Immature natural killer cell (primary cell): ENCODE results near the gene DCBLD2. TPM values are rescaled to one million over a fixed set of nuclear protein-coding genes. Genes with fewer than 3 reads are reported as not detected.
"Not testable (repeated sequence)": the region's sequence is repeated elsewhere in the genome, so short reads cannot be mapped to it uniquely, and the experiment has no call there.

Experiments
- DNase-seq, 3 donors: peaks; one replicate each; pipeline ENCODE4 v3.0.0; 2022; ENCODE audit warnings: mixed read lengths in 1 of 3
- H3K27ac Mint-ChIP-seq, 6 donors: one replicate each; pipeline ENCODE4 v1.8.0; 2020; ENCODE audit warnings: mixed read lengths in 6 of 6, mild to moderate bottlenecking in 5 of 6, inconsistent platforms in 4 of 6, moderate library complexity in 3 of 6
- H3K27me3 Mint-ChIP-seq, 3 donors: one replicate each; pipeline ENCODE4 v1.8.0; 2020 to 2021; ENCODE audit warnings: low read depth in 3 of 3, mild to moderate bottlenecking in 3 of 3, mixed read lengths in 3 of 3, moderate library complexity in 3 of 3, inconsistent platforms in 1 of 3
- H3K36me3 Mint-ChIP-seq, 3 donors: one replicate each; pipeline ENCODE4 v1.8.0; 2020; ENCODE audit warnings: mixed read lengths in 3 of 3, inconsistent platforms in 2 of 3, mild to moderate bottlenecking in 2 of 3
- H3K4me1 Mint-ChIP-seq, 2 donors: one replicate each; pipeline ENCODE4 v1.8.0; 2020; ENCODE audit warnings: inconsistent platforms in 2 of 2, mild to moderate bottlenecking in 2 of 2, mixed read lengths in 2 of 2, moderate library complexity in 1 of 2
- H3K4me3 Mint-ChIP-seq, 5 donors: one replicate each; pipeline ENCODE4 v1.8.0; 2020; ENCODE audit warnings: mild to moderate bottlenecking in 5 of 5, mixed read lengths in 5 of 5, inconsistent platforms in 3 of 5, moderate library complexity in 3 of 5
- H3K9me3 Mint-ChIP-seq, 6 donors: one replicate each; pipeline ENCODE4 v1.8.0; 2020; ENCODE audit warnings: mild to moderate bottlenecking in 6 of 6, mixed read lengths in 6 of 6, inconsistent platforms in 4 of 6, moderate library complexity in 3 of 6
- polyA plus RNA-seq, 3 donors: library from polyadenylated mRNA; unstranded; fragments of 300-500 nt; fragmentation: Illumina TruSeq; gene quantifications; one replicate each; pipeline ENCODE4 v1.2.3, GENCODE V29; 2021

DCBLD2 gene
- polyA plus RNA-seq, 3 donors from 2014 or later, result 0.04 to 1.0 TPM; not detected in 1

- Mint-ChIP-seq H3K27me3 (peaks cover 0 to 3% (median 0%) of the 10 kb centered on the region in 3 donors), H3K36me3 (peaks cover 0 to 4% (median 0%) of the 10 kb centered on the region in 3 donors), H3K4me1 (no peaks in the 10 kb centered on the region), H3K9me3 (peaks cover 0 to 3% (median 0%) of the 10 kb centered on the region in 6 donors), H3K4me3 (no peak overlapping the region), H3K27ac (no peak overlapping the region)
- no peak for DNase-seq
These were observed 61.6 kb downstream of the DCBLD2 start for GRCh38 chr3:98839846-98840245.

GRCh38 chr3:98831060-98831459 is 70.4 kb downstream of the DCBLD2 start:
- DNase-seq, H3K4me3 Mint-ChIP-seq, H3K4me1 Mint-ChIP-seq, H3K36me3 Mint-ChIP-seq, H3K27me3 Mint-ChIP-seq, H3K27ac Mint-ChIP-seq: not testable (repeated sequence)
- H3K9me3 Mint-ChIP-seq, result peaks cover 0 to 12% (median 2%) of the 10 kb centered on the region in 6 donors

- H3K27ac Mint-ChIP-seq, result no peak overlapping the region
- H3K27me3 Mint-ChIP-seq, result peaks cover 0 to 2% (median 1%) of the 10 kb centered on the region in 3 donors
- H3K4me1 Mint-ChIP-seq, result no peaks in the 10 kb centered on the region
- DNase-seq, result no peak
- no peak overlapping the region for H3K4me3 Mint-ChIP-seq
- H3K36me3 Mint-ChIP-seq, result no peaks in the 10 kb centered on the region
- H3K9me3 Mint-ChIP-seq, result peaks cover 0 to 12% (median 2%) of the 10 kb centered on the region in 6 donors
These were observed 72.2 kb downstream of the DCBLD2 start for GRCh38 chr3:98829246-98829832.

GRCh38 chr3:98827221-98827920 is 74.1 kb downstream of the DCBLD2 start:
- Mint-ChIP-seq H3K36me3 (no peaks in the 10 kb centered on the region), H3K27ac (no peak overlapping the region), H3K9me3 (peaks cover 0 to 6% (median 0%) of the 10 kb centered on the region in 6 donors), H3K4me3 (no peak overlapping the region), H3K27me3 (peaks cover 0 to 2% (median 1%) of the 10 kb centered on the region in 3 donors), H3K4me1 (no peaks in the 10 kb centered on the region)
- DNase-seq, result no peak

- no peak overlapping the region for H3K27ac Mint-ChIP-seq
- peaks cover 0 to 2% (median 0%) of the 10 kb centered on the region in 6 donors for H3K9me3 Mint-ChIP-seq
- peaks cover 0 to 3% (median 0%) of the 10 kb centered on the region in 3 donors for H3K27me3 Mint-ChIP-seq
- no peaks in the 10 kb centered on the region for H3K4me1 Mint-ChIP-seq
- DNase-seq, result no peak
- no peaks in the 10 kb centered on the region for H3K36me3 Mint-ChIP-seq
- H3K4me3 Mint-ChIP-seq, result no peak overlapping the region
These were observed 75.4 kb downstream of the DCBLD2 start for GRCh38 chr3:98826126-98826525.

- H3K36me3 Mint-ChIP-seq, result no peaks in the 10 kb centered on the region
- peaks cover 0 to 1% (median 0%) of the 10 kb centered on the region in 3 donors for H3K27me3 Mint-ChIP-seq
- H3K27ac Mint-ChIP-seq, result no peak overlapping the region
- H3K4me3 Mint-ChIP-seq, result no peak overlapping the region
- DNase-seq, result no peak
- H3K9me3 Mint-ChIP-seq, result peaks cover 0 to 2% (median 0%) of the 10 kb centered on the region in 6 donors
- no peaks in the 10 kb centered on the region for H3K4me1 Mint-ChIP-seq
These were observed 77.2 kb downstream of the DCBLD2 start for GRCh38 chr3:98824256-98824655.

- DNase-seq, result no peak
- Mint-ChIP-seq H3K36me3 (no peaks in the 10 kb centered on the region), H3K27ac (no peak overlapping the region), H3K4me3 (no peak overlapping the region), H3K9me3 (peaks cover 0 to 2% (median 0%) of the 10 kb centered on the region in 6 donors), H3K27me3 (peaks cover 0 to 1% (median 0%) of the 10 kb centered on the region in 3 donors), H3K4me1 (no peaks in the 10 kb centered on the region)
These were observed 77.7 kb downstream of the DCBLD2 start for GRCh38 chr3:98823791-98824190.

GRCh38 chr3:98821063-98821462 is 80.4 kb downstream of the DCBLD2 start:
- DNase-seq, result no peak
- Mint-ChIP-seq H3K36me3 (no peaks in the 10 kb centered on the region), H3K27ac (no peak overlapping the region), H3K4me3 (no peak overlapping the region), H3K27me3 (peaks cover 0 to 1% (median 0%) of the 10 kb centered on the region in 3 donors), H3K9me3 (no peaks in the 10 kb centered on the region), H3K4me1 (no peaks in the 10 kb centered on the region)

- no peak overlapping the region for H3K27ac Mint-ChIP-seq
- H3K27me3 Mint-ChIP-seq, result peaks cover 1 to 6% (median 2%) of the 10 kb centered on the region in 3 donors
- H3K4me3 Mint-ChIP-seq, result no peak overlapping the region
- no peaks in the 10 kb centered on the region for H3K36me3 Mint-ChIP-seq
- H3K4me1 Mint-ChIP-seq, result no peaks in the 10 kb centered on the region
- peak in 2 of 3 donors; percentile 1 to 4 for DNase-seq
- no peaks in the 10 kb centered on the region for H3K9me3 Mint-ChIP-seq
These were observed 83.9 kb downstream of the DCBLD2 start for GRCh38 chr3:98817547-98818041.

GRCh38 chr3:98814817-98815420 is 86.6 kb downstream of the DCBLD2 start:
- Mint-ChIP-seq H3K4me3 (no peak overlapping the region), H3K9me3 (no peaks in the 10 kb centered on the region), H3K36me3 (no peaks in the 10 kb centered on the region), H3K27ac (peak overlapping the region in 1 of 6 donors; percentile 41), H3K4me1 (no peaks in the 10 kb centered on the region), H3K27me3 (peaks cover 0 to 6% (median 2%) of the 10 kb centered on the region in 3 donors)
- no peak for DNase-seq

GRCh38 chr3:98812851-98813374 is 88.6 kb downstream of the DCBLD2 start:
- H3K4me3 Mint-ChIP-seq, result no peak overlapping the region
- H3K27ac Mint-ChIP-seq, result no peak overlapping the region
- no peaks in the 10 kb centered on the region for H3K4me1 Mint-ChIP-seq
- DNase-seq, result peak in 1 of 3 donors; percentile 10
- peaks cover 1 to 6% (median 2%) of the 10 kb centered on the region in 3 donors for H3K27me3 Mint-ChIP-seq
- H3K36me3 Mint-ChIP-seq, result no peaks in the 10 kb centered on the region
- no peaks in the 10 kb centered on the region for H3K9me3 Mint-ChIP-seq

GRCh38 chr3:98811048-98811447 is 90.4 kb downstream of the DCBLD2 start:
- Mint-ChIP-seq H3K9me3 (no peaks in the 10 kb centered on the region), H3K36me3 (no peaks in the 10 kb centered on the region), H3K4me3 (no peak overlapping the region), H3K27ac (no peak overlapping the region), H3K27me3 (peaks cover 2 to 6% (median 2%) of the 10 kb centered on the region in 3 donors), H3K4me1 (no peaks in the 10 kb centered on the region)
- DNase-seq, result no peak

- Mint-ChIP-seq H3K4me3 (no peak overlapping the region), H3K4me1 (no peaks in the 10 kb centered on the region), H3K27ac (no peak overlapping the region), H3K36me3 (no peaks in the 10 kb centered on the region), H3K27me3 (peaks cover 0 to 2% (median 0%) of the 10 kb centered on the region in 3 donors), H3K9me3 (peaks cover 0 to under 1% (median 0%) of the 10 kb centered on the region in 6 donors)
- no peak for DNase-seq
These were observed 91.9 kb downstream of the DCBLD2 start for GRCh38 chr3:98809557-98809956.

GRCh38 chr3:98808071-98808470 is 93.4 kb downstream of the DCBLD2 start:
- Mint-ChIP-seq H3K36me3 (no peaks in the 10 kb centered on the region), H3K27me3 (peaks cover 0 to 2% (median 0%) of the 10 kb centered on the region in 3 donors), H3K4me3 (no peak overlapping the region), H3K4me1 (no peaks in the 10 kb centered on the region), H3K27ac (no peak overlapping the region), H3K9me3 (peaks cover 0 to 4% (median 0%) of the 10 kb centered on the region in 6 donors)
- no peak for DNase-seq
